Measurements from ENCODE around the gene FBXW12. TPM values are rescaled to one million over a fixed set of nuclear protein-coding genes. Genes with fewer than 3 reads are reported as not detected.

The FBXW12 gene
- polyA plus RNA-seq, 1 experiment = not detected

DNA sequence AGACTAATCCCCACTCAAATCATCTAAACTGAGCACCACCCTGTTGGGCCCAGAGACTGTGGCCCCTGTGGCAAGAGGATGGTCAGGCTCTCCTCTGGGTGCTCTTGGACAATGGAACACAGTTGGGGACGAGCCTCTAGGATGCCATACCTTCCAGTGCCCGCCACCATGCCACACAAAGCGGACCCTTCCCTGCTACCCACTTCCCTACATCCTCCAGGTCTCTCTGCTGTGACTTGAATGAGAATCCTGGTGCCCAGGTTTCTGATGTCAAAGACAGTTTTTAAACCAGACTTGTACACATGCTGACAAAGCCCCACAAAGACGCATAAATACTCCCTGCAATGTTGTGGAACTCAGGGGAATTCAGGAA is 63.2 kb downstream of the FBXW12 start:
- no peaks in the 10 kb centered on the region for H3K27me3 ChIP-seq (ENCODE audit: control insufficient read depth, insufficient read depth, low read length)
- H3K9me3 ChIP-seq (ENCODE audit: control insufficient read depth, insufficient read depth, low read length) = no peaks in the 10 kb centered on the region; the same call in 1 of the 2 replicates
- no peak overlapping the region for H3K27ac ChIP-seq (ENCODE audit: low read depth, low read length)
- no peak for DNase-seq (ENCODE audit: low read depth, low spot score)
- CTCF ChIA-PET = interaction anchor here (0.5 to 12.1 kb wide), 48 partner anchors 10 to 817 kb away, joined by 3 to 404 read pairs (median 8); partner anchors contain the start of genes ATRIP, CDC25A and NME6
- no peak overlapping the region for H3K4me3 ChIP-seq (ENCODE audit: low read depth, low read length)
- TF ChIP-seq, protein P1, sequence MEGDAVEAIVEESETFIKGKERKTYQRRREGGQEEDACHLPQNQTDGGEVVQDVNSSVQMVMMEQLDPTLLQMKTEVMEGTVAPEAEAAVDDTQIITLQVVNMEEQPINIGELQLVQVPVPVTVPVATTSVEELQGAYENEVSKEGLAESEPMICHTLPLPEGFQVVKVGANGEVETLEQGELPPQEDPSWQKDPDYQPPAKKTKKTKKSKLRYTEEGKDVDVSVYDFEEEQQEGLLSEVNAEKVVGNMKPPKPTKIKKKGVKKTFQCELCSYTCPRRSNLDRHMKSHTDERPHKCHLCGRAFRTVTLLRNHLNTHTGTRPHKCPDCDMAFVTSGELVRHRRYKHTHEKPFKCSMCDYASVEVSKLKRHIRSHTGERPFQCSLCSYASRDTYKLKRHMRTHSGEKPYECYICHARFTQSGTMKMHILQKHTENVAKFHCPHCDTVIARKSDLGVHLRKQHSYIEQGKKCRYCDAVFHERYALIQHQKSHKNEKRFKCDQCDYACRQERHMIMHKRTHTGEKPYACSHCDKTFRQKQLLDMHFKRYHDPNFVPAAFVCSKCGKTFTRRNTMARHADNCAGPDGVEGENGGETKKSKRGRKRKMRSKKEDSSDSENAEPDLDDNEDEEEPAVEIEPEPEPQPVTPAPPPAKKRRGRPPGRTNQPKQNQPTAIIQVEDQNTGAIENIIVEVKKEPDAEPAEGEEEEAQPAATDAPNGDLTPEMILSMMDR (IDR thresholded peaks at IDR 0.05; ENCODE audit: low read depth, low read length) = no peak
- POLR2A ChIA-PET = interaction anchor here (1.0 kb wide), 1 partner anchor 11 kb away, joined by 3 read pairs; the partner anchor contains the start of gene ATRIP

DNA sequence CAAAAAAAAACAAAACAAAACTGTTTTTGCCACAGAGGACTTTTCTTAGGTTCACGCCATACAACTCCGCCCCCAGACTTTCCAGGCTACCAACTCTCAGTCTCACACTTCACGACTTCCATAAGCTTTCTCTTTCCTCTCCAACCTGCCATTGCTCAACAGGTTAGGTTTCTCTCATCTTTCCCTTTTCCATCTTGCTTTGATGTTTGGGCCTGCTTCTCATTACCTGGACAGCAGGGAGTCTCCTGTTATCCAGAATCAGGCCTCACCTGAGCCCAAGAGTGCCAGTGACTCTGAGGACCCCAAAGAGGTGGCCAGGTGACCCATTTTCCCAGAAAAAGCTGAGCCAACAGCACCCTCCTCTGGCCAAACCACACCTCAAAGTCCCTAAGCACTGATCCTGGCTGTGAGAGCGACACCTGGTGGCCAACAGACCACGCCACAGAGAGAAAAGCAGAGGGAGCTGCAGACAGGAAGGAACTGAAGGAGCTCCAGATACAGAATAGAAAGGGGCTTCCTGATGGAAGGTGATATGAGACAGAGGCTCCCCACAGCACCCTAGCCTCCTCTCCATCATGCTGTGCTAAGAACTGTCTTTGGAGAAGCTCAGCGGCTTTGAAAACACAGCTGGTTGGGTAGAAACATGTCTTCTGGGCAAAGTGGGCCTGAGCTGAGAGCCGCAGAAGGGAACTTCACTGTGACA is 63.9 kb downstream of the FBXW12 start:
- TF ChIP-seq, protein P1 (IDR thresholded peaks at IDR 0.05; ENCODE audit: low read depth, low read length) = peak; percentile 100
- DNase-seq (ENCODE audit: low read depth, low spot score) = peak; percentile 59
- H3K9me3 ChIP-seq (ENCODE audit: control insufficient read depth, insufficient read depth, low read length) = no peaks in the 10 kb centered on the region; the same call in 1 of the 2 replicates
- ChIA-PET CTCF (interaction anchor here (0.5 to 12.1 kb wide), 95 partner anchors 11 to 1346 kb away, joined by 3 to 404 read pairs (median 5); partner anchors contain the start of genes ATRIP, CDC25A, CELSR3 and IP6K2), POLR2A (interaction anchor here (0.5 to 1.3 kb wide), 8 partner anchors 11 to 282 kb away, joined by 3 to 13 read pairs (median 4); partner anchors contain the start of gene ATRIP)
- H3K27ac ChIP-seq (ENCODE audit: low read depth, low read length) = no peak overlapping the region
- H3K4me3 ChIP-seq (ENCODE audit: low read depth, low read length) = no peak overlapping the region
- H3K27me3 ChIP-seq (ENCODE audit: control insufficient read depth, insufficient read depth, low read length) = no peaks in the 10 kb centered on the region

DNA sequence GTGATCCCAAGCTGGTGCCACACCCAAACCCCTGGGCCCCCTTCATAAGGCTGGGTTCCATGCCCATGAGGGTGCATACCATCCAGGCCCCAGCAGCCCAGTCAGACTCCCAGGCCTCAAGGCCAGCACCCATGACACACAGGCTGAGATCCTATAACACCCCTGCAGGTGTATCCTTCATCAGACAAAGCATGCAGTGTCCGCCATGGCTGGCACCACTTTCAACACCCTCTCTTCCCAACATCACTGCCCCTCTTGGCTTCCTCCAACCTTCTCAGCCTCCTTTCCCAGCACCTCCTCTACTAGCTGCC is 64.4 kb downstream of the FBXW12 start:
- Histone ChIP-seq H3K9me3 (ENCODE audit: control insufficient read depth, insufficient read depth, low read length) (no peaks in the 10 kb centered on the region; the same call in 1 of the 2 replicates), H3K27me3 (ENCODE audit: control insufficient read depth, insufficient read depth, low read length) (no peaks in the 10 kb centered on the region), H3K4me3 (ENCODE audit: low read depth, low read length) (no peak overlapping the region), H3K27ac (ENCODE audit: low read depth, low read length) (no peak overlapping the region)
- POLR2A ChIA-PET = interaction anchor here (0.5 to 1.3 kb wide), 7 partner anchors 36 to 281 kb away, joined by 3 to 13 read pairs (median 4); no protein-coding TSS in a partner anchor
- CTCF ChIA-PET = interaction anchor here (0.5 to 12.1 kb wide), 88 partner anchors 10 to 1345 kb away, joined by 3 to 404 read pairs (median 5); partner anchors contain the start of genes ATRIP, CDC25A, CELSR3 and IP6K2
- TF ChIP-seq, protein P1 (IDR thresholded peaks at IDR 0.05; ENCODE audit: low read depth, low read length) = no peak
- no peak for DNase-seq (ENCODE audit: low read depth, low spot score)

DNA sequence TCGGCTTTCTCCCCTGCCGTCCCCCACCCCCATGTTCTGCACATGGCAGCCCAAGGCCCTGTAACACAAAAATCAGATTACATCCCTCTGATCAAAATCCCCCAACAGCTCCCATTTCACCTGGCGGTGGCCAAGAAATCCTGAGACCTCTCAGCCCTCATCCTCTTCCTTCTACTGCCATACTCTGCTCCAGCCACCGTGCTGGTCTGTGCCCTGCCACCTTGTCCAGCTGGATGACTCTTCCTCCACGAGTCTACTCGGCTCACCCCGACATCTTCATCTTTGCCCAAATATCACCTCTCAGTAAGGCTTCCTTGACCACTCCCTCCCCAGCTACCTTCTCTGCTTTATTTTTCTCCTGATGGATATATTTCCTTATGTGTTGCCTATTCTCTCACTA is 64.8 kb downstream of the FBXW12 start:
- CTCF ChIA-PET = interaction anchor here (0.7 to 12.1 kb wide), 47 partner anchors 10 to 261 kb away, joined by 3 to 404 read pairs (median 9); partner anchors contain the start of genes ATRIP, CDC25A, NME6 and SLC26A6
- POLR2A ChIA-PET = interaction anchor here (0.7 to 1.3 kb wide), 5 partner anchors 36 to 242 kb away, joined by 3 to 13 read pairs (median 4); no protein-coding TSS in a partner anchor
- DNase-seq (ENCODE audit: low read depth, low spot score) = no peak
- no peaks in the 10 kb centered on the region for H3K27me3 ChIP-seq (ENCODE audit: control insufficient read depth, insufficient read depth, low read length)
- TF ChIP-seq, protein P1 (IDR thresholded peaks at IDR 0.05; ENCODE audit: low read depth, low read length) = no peak
- H3K4me3 ChIP-seq (ENCODE audit: low read depth, low read length) = no peak overlapping the region
- no peak overlapping the region for H3K27ac ChIP-seq (ENCODE audit: low read depth, low read length)
- H3K9me3 ChIP-seq (ENCODE audit: control insufficient read depth, insufficient read depth, low read length) = no peaks in the 10 kb centered on the region; the same call in 1 of the 2 replicates

DNA sequence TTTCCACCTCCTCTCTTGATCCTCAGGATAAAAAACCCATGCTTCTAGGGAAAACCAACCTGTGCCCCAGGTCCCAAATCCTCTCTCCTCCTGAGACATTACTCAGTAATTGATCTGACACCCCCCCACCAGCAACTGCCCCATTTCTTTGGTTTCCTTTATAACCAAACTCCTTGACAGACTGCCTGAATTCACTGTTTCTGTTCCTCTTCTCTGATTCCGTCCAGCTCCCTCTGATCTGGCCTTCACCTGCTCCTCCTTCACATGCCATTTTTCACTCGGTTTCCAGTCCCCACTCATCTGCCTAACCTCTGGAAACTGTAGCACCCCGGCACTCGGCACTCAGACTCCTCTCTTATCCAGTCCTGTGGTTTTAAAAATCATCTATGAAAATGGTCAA is 65.8 kb downstream of the FBXW12 start:
- no peak overlapping the region for H3K4me3 ChIP-seq (ENCODE audit: low read depth, low read length)
- DNase-seq (ENCODE audit: low read depth, low spot score) = no peak
- CTCF ChIA-PET = interaction anchor here (0.5 to 12.1 kb wide), 5 partner anchors 10 to 245 kb away, joined by 3 to 404 read pairs (median 169); no protein-coding TSS in a partner anchor
- H3K27me3 ChIP-seq (ENCODE audit: control insufficient read depth, insufficient read depth, low read length) = no peaks in the 10 kb centered on the region
- H3K9me3 ChIP-seq (ENCODE audit: control insufficient read depth, insufficient read depth, low read length) = no peaks in the 10 kb centered on the region; the same call in 1 of the 2 replicates
- POLR2A ChIA-PET = no interaction called here
- H3K27ac ChIP-seq (ENCODE audit: low read depth, low read length) = no peak overlapping the region
- TF ChIP-seq, protein P1 (IDR thresholded peaks at IDR 0.05; ENCODE audit: low read depth, low read length) = no peak

Data from AG04450 (cell line).